CD4-positive, CD25-positive, alpha-beta regulatory T cell (primary cell): Measurements from ENCODE around the gene PRELID3B. TPM values are rescaled to one million over a fixed set of nuclear protein-coding genes. Genes with fewer than 3 reads are reported as not detected.

ENCODE experiments used
- ATAC-seq, 2 donors: fragments of 150-1000 bp; cut with Tn5 transposase; one replicate each; pipeline ENCODE4 v1.10.0; 2021; ENCODE audit warnings: low read depth in 2 of 2, moderate number of reproducible peaks in 2 of 2, moderate library complexity in 1 of 2
- DNase-seq, 3 donors: peaks; one replicate each; pipeline versions ENCODE4 v3.0.0 to v3.0.0-alpha.2; 2012 to 2022; ENCODE audit warnings: mixed read lengths in 1 of 3
- H3K27ac ChIP-seq: one replicate; pipeline ENCODE4 v1.7.0; 2013; ENCODE audit warnings: mild to moderate bottlenecking, low read length; ENCODE audit not compliant: insufficient read depth, poor library complexity, severe bottlenecking
- H3K27me3 ChIP-seq: one replicate; pipeline ENCODE4 v1.7.0; 2013; ENCODE audit warnings: low read length; ENCODE audit not compliant: control insufficient read depth, insufficient read depth
- H3K36me3 ChIP-seq: one replicate; pipeline ENCODE4 v1.7.0; 2013; ENCODE audit warnings: mild to moderate bottlenecking, low read length, moderate library complexity; ENCODE audit not compliant: control insufficient read depth, insufficient read depth
- H3K4me1 ChIP-seq: 2 replicates; pipeline ENCODE4 v1.7.0; 2013; ENCODE audit warnings: mild to moderate bottlenecking, low read length; ENCODE audit not compliant: insufficient read depth, control insufficient read depth, poor library complexity, severe bottlenecking
- H3K4me3 ChIP-seq: one replicate; pipeline ENCODE4 v1.7.0; 2013; ENCODE audit warnings: low read depth, mild to moderate bottlenecking, low read length, moderate library complexity
- H3K9me3 ChIP-seq, 2 experiments: 1 replicate in 1 of 2; 2 replicates in 1 of 2; pipeline ENCODE4 v1.7.0; 2013; ENCODE audit warnings: low read length in 2 of 2, mild to moderate bottlenecking in 1 of 2, moderate library complexity in 1 of 2; ENCODE audit not compliant: control insufficient read depth in 2 of 2
- H3K27ac Mint-ChIP-seq, 3 donors: one replicate each; pipeline ENCODE4 v1.8.0; 2020 to 2022; ENCODE audit warnings: mild to moderate bottlenecking in 3 of 3, mixed read lengths in 3 of 3, moderate library complexity in 2 of 3
- H3K27me3 Mint-ChIP-seq: one replicate; pipeline ENCODE4 v1.8.0; 2022; ENCODE audit warnings: mild to moderate bottlenecking, mixed read lengths
- H3K36me3 Mint-ChIP-seq: one replicate; pipeline ENCODE4 v1.8.0; 2020; ENCODE audit warnings: mixed read lengths
- H3K4me1 Mint-ChIP-seq, 4 donors: one replicate each; pipeline ENCODE4 v1.8.0; 2020 to 2022; ENCODE audit warnings: mixed read lengths in 4 of 4, mild to moderate bottlenecking in 1 of 4
- H3K4me3 Mint-ChIP-seq, 4 donors: one replicate each; pipeline ENCODE4 v1.8.0; 2020 to 2022; ENCODE audit warnings: mild to moderate bottlenecking in 4 of 4, mixed read lengths in 4 of 4, moderate library complexity in 3 of 4
- H3K9me3 Mint-ChIP-seq, 7 donors: one replicate each; pipeline ENCODE4 v1.8.0; 2020 to 2022; ENCODE audit warnings: mixed read lengths in 7 of 7, mild to moderate bottlenecking in 3 of 7, moderate library complexity in 2 of 7
- polyA plus RNA-seq, 4 donors: library from polyadenylated mRNA; unstranded; fragments of 300-500 nt; fragmentation: Illumina TruSeq; gene quantifications; one replicate each; pipeline ENCODE4 v1.2.3, GENCODE V29; 2021
- total RNA-seq: library from RNA; stranded (reverse); gene quantifications from one replicate; pipeline ENCODE4 v1.2.3, GENCODE V29; 2022

Gene PRELID3B
- total and polyA plus RNA-seq, 5 donors from 2014 or later: 33.8 to 50.4 (median 41.3) TPM

DNA sequence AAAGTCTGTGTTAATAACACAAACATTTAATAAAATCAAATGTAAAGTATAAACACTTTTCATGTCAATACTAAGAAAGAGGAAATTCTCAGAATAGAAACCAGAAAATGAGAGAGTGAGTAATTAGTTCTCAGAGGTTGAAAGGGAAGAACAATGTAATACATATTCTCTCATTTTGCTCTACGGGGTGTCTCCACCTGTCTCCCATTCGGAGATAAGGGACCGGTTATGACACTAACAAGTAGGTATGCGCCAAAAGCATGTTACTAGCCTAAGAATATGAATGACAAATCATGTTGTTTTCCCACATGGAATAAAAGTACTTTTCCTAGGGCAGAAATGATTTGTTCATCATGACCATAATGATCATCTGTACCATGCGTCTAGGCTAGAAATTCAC is 35.6 kb upstream of the PRELID3B start:
- H3K9me3 ChIP-seq: no peaks in the 10 kb centered on the region
- no peaks in the 10 kb centered on the region for H3K36me3 ChIP-seq
- peak; percentile 34 to 74 for ATAC-seq
- Mint-ChIP-seq H3K9me3 (no peaks in the 10 kb centered on the region), H3K36me3 (no peaks in the 10 kb centered on the region), H3K27me3 (peaks cover 27% of the 10 kb centered on the region), H3K27ac (no peak overlapping the region), H3K4me3 (no peak overlapping the region), H3K4me1 (peaks cover 0 to 9% (median 8%) of the 10 kb centered on the region in 4 donors)
- H3K27ac ChIP-seq: no peak overlapping the region
- H3K27me3 ChIP-seq: peaks cover 10% of the 10 kb centered on the region
- no peak overlapping the region for H3K4me3 ChIP-seq
- no peaks in the 10 kb centered on the region for H3K4me1 ChIP-seq
- DNase-seq: peak in 1 of 3 donors; percentile 65

DNA sequence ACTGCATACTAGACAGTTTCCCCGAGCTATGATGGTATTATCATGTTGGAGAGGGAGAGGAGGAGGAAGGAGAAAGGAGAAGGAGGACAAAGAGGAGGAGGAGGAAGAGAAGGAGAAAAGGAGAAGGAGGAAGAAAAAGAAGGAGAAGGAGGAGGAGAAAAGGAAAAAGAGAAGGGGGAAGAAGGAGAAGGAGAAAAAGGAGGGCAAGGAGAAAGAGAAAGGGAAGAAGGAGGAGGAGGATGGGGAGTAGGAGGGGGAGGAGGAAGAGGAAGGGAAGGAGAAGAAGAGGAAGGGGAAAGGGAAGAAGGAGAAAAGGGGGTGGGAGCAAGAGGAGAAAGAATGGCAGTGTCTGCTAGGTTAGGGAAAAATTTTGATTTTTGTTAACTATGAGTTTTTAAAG is 35.1 kb upstream of the PRELID3B start:
- Histone ChIP-seq H3K36me3 (no peaks in the 10 kb centered on the region), H3K27me3 (peaks cover 9% of the 10 kb centered on the region), H3K9me3 (no peaks in the 10 kb centered on the region), H3K4me1 (no peaks in the 10 kb centered on the region), H3K4me3 (no peak overlapping the region), H3K27ac (no peak overlapping the region)
- ATAC-seq (no peak), DNase-seq (no peak)
- Mint-ChIP-seq H3K4me1 (peaks cover 0 to 9% (median 8%) of the 10 kb centered on the region in 4 donors), H3K9me3 (no peaks in the 10 kb centered on the region), H3K4me3 (no peak overlapping the region), H3K36me3 (no peaks in the 10 kb centered on the region), H3K27ac (no peak overlapping the region), H3K27me3 (peaks cover 30% of the 10 kb centered on the region)

DNA sequence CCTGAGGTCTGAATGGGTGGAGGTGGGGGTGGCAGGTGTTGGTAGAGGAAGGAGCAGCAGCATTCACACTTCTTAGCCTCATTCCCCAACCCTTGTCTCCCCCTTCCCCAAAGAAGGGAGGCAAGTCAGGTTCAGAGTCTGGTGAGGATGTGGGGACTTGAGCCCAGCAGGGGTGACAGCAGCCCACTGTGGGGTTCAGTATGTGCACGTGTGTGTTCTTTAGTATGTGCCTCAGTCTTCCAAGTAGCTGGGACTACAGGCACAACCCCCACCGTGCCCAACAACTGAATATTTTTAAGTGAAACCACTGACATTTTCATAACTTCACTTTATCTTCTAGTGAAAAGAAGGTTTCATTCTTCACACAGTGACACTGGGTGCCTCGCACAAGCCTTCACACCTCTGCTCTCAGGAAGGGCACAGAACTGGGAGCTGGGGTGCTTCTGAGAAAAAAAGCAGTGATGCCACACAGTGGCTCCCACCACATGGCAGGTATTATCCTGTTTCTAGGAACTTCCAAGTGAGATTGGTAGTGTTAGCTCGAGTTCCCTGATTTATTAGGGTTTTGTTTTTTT is 33.4 kb upstream of the PRELID3B start:
- Mint-ChIP-seq H3K27ac (no peak overlapping the region), H3K9me3 (no peaks in the 10 kb centered on the region), H3K4me3 (no peak overlapping the region), H3K36me3 (no peaks in the 10 kb centered on the region), H3K4me1 (peaks cover 0 to 9% (median 8%) of the 10 kb centered on the region in 4 donors), H3K27me3 (peaks cover 29% of the 10 kb centered on the region)
- DNase-seq (peak in 1 of 3 donors; percentile 30), ATAC-seq (peak in 1 of 2 donors; percentile 36)
- H3K36me3 ChIP-seq: no peaks in the 10 kb centered on the region
- no peaks in the 10 kb centered on the region for H3K9me3 ChIP-seq
- H3K4me3 ChIP-seq: no peak overlapping the region
- no peak overlapping the region for H3K27ac ChIP-seq
- peaks cover 6% of the 10 kb centered on the region for H3K27me3 ChIP-seq
- H3K4me1 ChIP-seq: no peaks in the 10 kb centered on the region

DNA sequence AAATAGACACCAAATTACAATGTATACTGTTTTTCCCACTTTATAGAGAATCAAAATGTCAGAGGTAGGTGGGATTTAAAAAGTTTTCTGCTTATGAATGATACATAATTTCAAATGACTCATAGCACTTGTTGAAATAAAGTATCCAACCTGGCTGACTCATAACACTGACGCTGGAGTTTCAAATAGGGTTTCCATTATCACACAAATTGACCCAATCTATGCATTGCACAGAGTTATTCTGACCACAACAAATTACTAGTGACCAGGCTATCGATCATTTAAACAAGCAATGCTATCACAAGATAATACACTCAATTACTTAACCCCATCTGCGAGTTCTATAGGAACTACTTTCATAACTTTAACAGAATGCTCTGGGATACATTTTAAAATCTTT is 31.9 kb upstream of the PRELID3B start:
- Histone ChIP-seq H3K36me3 (no peaks in the 10 kb centered on the region), H3K4me3 (no peak overlapping the region), H3K27me3 (peaks cover 8% of the 10 kb centered on the region), H3K27ac (no peak overlapping the region), H3K9me3 (no peaks in the 10 kb centered on the region), H3K4me1 (no peaks in the 10 kb centered on the region)
- no peak for ATAC-seq
- peak overlapping the region in 1 of 3 donors; percentile 45 for H3K27ac Mint-ChIP-seq
- no peak overlapping the region for H3K4me3 Mint-ChIP-seq
- no peaks in the 10 kb centered on the region for H3K9me3 Mint-ChIP-seq
- peak in 1 of 3 donors; percentile 23 for DNase-seq
- H3K36me3 Mint-ChIP-seq: no peaks in the 10 kb centered on the region
- peaks cover 34% of the 10 kb centered on the region for H3K27me3 Mint-ChIP-seq
- peaks cover 0 to 9% (median 7%) of the 10 kb centered on the region in 4 donors for H3K4me1 Mint-ChIP-seq

DNA sequence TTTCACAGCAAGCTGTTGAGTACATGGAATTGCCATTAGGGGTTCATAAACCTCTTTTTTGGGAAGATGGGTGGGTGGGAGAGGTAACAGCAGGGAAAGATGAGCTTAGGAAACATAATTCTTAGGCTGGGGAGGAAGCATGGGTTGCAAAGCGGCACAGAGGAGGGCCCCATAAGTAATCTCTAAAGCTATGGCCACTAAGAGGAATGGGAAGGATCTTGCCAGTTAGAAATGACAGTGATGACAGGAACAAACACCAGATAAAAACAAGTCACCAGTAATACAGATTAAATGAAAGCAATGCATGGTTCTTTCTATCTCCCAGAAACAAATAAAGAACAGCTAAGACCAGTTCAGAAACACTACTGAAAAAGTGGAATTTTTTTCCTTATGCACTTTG is 31.0 kb upstream of the PRELID3B start:
- no peak overlapping the region for H3K27ac Mint-ChIP-seq
- peaks cover 11% of the 10 kb centered on the region for H3K27me3 ChIP-seq
- H3K4me3 ChIP-seq: no peak overlapping the region
- peaks cover 0 to 8% (median 7%) of the 10 kb centered on the region in 4 donors for H3K4me1 Mint-ChIP-seq
- H3K9me3 ChIP-seq: no peaks in the 10 kb centered on the region
- H3K36me3 Mint-ChIP-seq: no peaks in the 10 kb centered on the region
- H3K36me3 ChIP-seq: no peaks in the 10 kb centered on the region
- no peak overlapping the region for H3K4me3 Mint-ChIP-seq
- ATAC-seq: no peak
- no peaks in the 10 kb centered on the region for H3K4me1 ChIP-seq
- no peak overlapping the region for H3K27ac ChIP-seq
- peaks cover 36% of the 10 kb centered on the region for H3K27me3 Mint-ChIP-seq
- no peaks in the 10 kb centered on the region for H3K9me3 Mint-ChIP-seq
- DNase-seq: no peak

DNA sequence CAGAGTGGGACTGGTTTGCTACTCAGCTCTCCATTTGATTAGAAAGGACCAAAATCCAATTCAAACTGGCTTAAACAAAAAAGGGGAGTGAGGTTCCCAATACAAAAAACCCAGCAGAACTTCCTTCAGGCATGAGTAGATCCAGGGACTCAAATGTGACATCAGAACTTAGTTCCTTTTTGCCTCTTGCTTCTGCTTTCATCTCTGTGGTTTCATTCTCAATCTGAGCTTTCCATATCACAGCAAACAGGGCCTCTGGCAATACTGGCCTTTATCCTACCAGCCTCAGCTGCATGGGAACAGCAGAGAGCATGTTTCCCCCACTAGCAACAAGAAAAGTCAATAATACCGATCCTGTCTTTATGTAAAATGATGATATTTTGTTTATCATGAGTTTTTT is 28.6 kb upstream of the PRELID3B start:
- Mint-ChIP-seq H3K36me3 (no peaks in the 10 kb centered on the region), H3K4me3 (no peak overlapping the region), H3K27me3 (peaks cover 28% of the 10 kb centered on the region), H3K9me3 (no peaks in the 10 kb centered on the region), H3K4me1 (peaks cover 0 to 6% (median 2%) of the 10 kb centered on the region in 4 donors), H3K27ac (no peak overlapping the region)
- Histone ChIP-seq H3K4me1 (no peaks in the 10 kb centered on the region), H3K36me3 (no peaks in the 10 kb centered on the region), H3K27me3 (peaks cover 13% of the 10 kb centered on the region), H3K9me3 (no peaks in the 10 kb centered on the region), H3K27ac (no peak overlapping the region), H3K4me3 (no peak overlapping the region)
- no peak for ATAC-seq
- DNase-seq: no peak

DNA sequence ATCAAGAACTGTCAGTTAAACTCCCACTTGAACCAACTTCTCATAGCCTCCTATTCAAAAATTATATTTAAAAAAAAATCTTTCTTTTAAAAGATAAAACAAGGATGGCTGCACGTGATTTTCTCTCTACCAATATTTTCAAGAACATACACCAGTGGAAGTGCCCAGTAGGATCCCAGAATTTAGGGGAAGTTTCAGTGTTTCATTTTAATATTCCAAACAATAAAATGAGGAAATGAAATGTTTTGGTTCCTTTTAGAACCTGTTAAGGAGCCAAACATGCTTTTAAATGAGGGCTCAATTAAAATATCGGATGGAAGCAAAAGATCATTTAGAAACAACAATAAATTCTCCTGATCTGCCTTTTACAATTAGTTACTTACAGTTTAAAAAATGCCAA is 26.4 kb upstream of the PRELID3B start:
- peaks cover 0 to 2% (median 0%) of the 10 kb centered on the region in 4 donors for H3K4me1 Mint-ChIP-seq
- no peak for ATAC-seq
- no peaks in the 10 kb centered on the region for H3K36me3 Mint-ChIP-seq
- no peaks in the 10 kb centered on the region for H3K9me3 ChIP-seq
- no peaks in the 10 kb centered on the region for H3K4me1 ChIP-seq
- H3K4me3 ChIP-seq: no peak overlapping the region
- H3K27me3 Mint-ChIP-seq: peaks cover 31% of the 10 kb centered on the region
- H3K27ac ChIP-seq: no peak overlapping the region
- peaks cover 17% of the 10 kb centered on the region for H3K27me3 ChIP-seq
- no peak overlapping the region for H3K4me3 Mint-ChIP-seq
- no peak overlapping the region for H3K27ac Mint-ChIP-seq
- no peaks in the 10 kb centered on the region for H3K36me3 ChIP-seq
- H3K9me3 Mint-ChIP-seq: no peaks in the 10 kb centered on the region
- no peak for DNase-seq

DNA sequence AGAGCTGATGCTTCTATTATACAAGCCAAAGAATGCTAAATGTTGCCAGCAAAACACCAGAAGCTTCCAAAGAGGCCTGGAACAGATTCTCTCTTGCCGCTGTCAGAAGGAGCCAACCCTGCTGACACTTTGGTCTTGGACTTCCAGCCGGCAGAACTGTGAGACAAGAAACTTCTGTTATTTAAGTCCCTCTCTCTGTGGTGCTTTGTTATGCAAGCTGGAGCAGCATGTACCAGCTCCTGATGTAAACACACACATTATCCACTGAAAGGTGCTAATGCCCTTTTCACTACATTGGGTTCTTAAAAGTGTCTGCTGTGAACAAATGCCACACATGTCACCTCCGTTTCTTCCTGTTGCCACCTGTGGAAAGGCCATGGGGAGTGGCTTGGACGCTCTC is 25.9 kb upstream of the PRELID3B start:
- H3K4me3 Mint-ChIP-seq: no peak overlapping the region
- H3K4me1 ChIP-seq: no peaks in the 10 kb centered on the region
- no peaks in the 10 kb centered on the region for H3K9me3 Mint-ChIP-seq
- no peak overlapping the region for H3K27ac Mint-ChIP-seq
- no peaks in the 10 kb centered on the region for H3K9me3 ChIP-seq
- no peaks in the 10 kb centered on the region for H3K36me3 ChIP-seq
- no peak overlapping the region for H3K4me3 ChIP-seq
- H3K27ac ChIP-seq: no peak overlapping the region
- DNase-seq (no peak), ATAC-seq (no peak)
- no peaks in the 10 kb centered on the region for H3K36me3 Mint-ChIP-seq
- H3K27me3 Mint-ChIP-seq: peaks cover 27% of the 10 kb centered on the region
- H3K4me1 Mint-ChIP-seq: peaks cover 0 to 2% (median 0%) of the 10 kb centered on the region in 4 donors
- peaks cover 15% of the 10 kb centered on the region for H3K27me3 ChIP-seq
